HepG2 (cell line): ENCODE measurements around the gene IL17RC. TPM values are rescaled to one million over a fixed set of nuclear protein-coding genes. Genes with fewer than 3 reads are reported as not detected.

Source experiments
- ARHGAP35 ChIP-seq: sonication (generic); formaldehyde crosslinking; IDR thresholded peaks from 2 replicates; pipeline ENCODE4 v1.9.0; 2022; ENCODE audit warnings: mild to moderate bottlenecking, inconsistent platforms, moderate library complexity, missing genetic modification reagents, borderline replicate concordance
- FOSL2 ChIP-seq: sonication (generic); formaldehyde crosslinking; IDR thresholded peaks from 2 replicates; pipeline ENCODE4 v1.4.0; 2020; ENCODE audit warnings: missing genetic modification reagents
- GTF2F1 ChIP-seq: fragments of 150-350 bp; IDR thresholded peaks from 2 replicates; pipeline ENCODE4 v1.6.1; 2014; ENCODE audit warnings: low read length
- KLF6 ChIP-seq: IDR thresholded peaks from 2 replicates; pipeline ENCODE4 v1.8.0; 2016; ENCODE audit warnings: missing biosample characterization, missing genetic modification reagents
- KLF9 ChIP-seq: IDR thresholded peaks from 2 replicates; pipeline ENCODE4 v1.6.1; 2016; ENCODE audit warnings: low read depth
- PHF5A ChIP-seq: IDR thresholded peaks from one replicate; pipeline ENCODE4 v1.6.1; 2018; ENCODE audit warnings: low read depth, missing genetic modification reagents; ENCODE audit not compliant: unreplicated experiment
- PRPF4 ChIP-seq: fragments of 200-400 bp; formaldehyde crosslinking; IDR thresholded peaks from 2 replicates; pipeline ENCODE4 v1.6.1; 2016; ENCODE audit warnings: low read length, low read depth; ENCODE audit not compliant: poor library complexity, severe bottlenecking
- RBFOX2 ChIP-seq: fragments of 200-400 bp; formaldehyde crosslinking; IDR thresholded peaks from 2 replicates; pipeline ENCODE4 v1.6.1; 2017; ENCODE audit warnings: low read depth, mild to moderate bottlenecking, low read length
- RNF2 ChIP-seq: fragments of 450-650 bp; conservative IDR thresholded peaks from 2 replicates; pipeline ENCODE4 v1.6.1; 2016; ENCODE audit warnings: low read depth
- SATB2 ChIP-seq: sonication (generic); formaldehyde crosslinking; IDR thresholded peaks from 2 replicates; pipeline ENCODE4 v1.5.0; 2020; ENCODE audit warnings: missing genetic modification reagents
- TAF15 ChIP-seq: fragments of 200-400 bp; formaldehyde crosslinking; IDR thresholded peaks from one replicate; pipeline ENCODE4 v1.6.1; 2018; ENCODE audit warnings: mild to moderate bottlenecking, low read depth, low read length; ENCODE audit not compliant: poor library complexity, severe bottlenecking
- ZFP90 ChIP-seq: sonication (generic); formaldehyde crosslinking; IDR thresholded peaks from 2 replicates; pipeline ENCODE4 v1.8.0; 2022; ENCODE audit warnings: missing genetic modification reagents, mild to moderate bottlenecking, inconsistent platforms, borderline replicate concordance
- ZNF12 ChIP-seq: sonication (generic); formaldehyde crosslinking; IDR thresholded peaks from 2 replicates; pipeline ENCODE4 v1.5.0; 2020; ENCODE audit warnings: missing genetic modification reagents
- ZNF75D ChIP-seq: sonication (generic); formaldehyde crosslinking; IDR thresholded peaks from 2 replicates; pipeline ENCODE4 v1.8.1; 2023; ENCODE audit warnings: missing genetic modification reagents, mild to moderate bottlenecking, borderline replicate concordance
- ZNF800 ChIP-seq: sonication (generic); formaldehyde crosslinking; IDR thresholded peaks from 2 replicates; pipeline ENCODE4 v1.4.0; 2020; ENCODE audit warnings: missing genetic modification reagents
- polyA plus RNA-seq, 8 experiments: library from polyadenylated mRNA; depleted of rRNA in 3 of 8; stranded (reverse) in 7 of 8; unstranded in 1 of 8; fragments of >200 nt; fragmentation: Illumina TruSeq in 4 of 8; extraction: Trizol in 4 of 8; gene quantifications; 2 replicates each; pipeline versions ENCODE4 v1.2.1 to v1.2.3, GENCODE V29; 2011 to 2016; ENCODE audit warnings: low read depth in 4 of 8, missing spikeins in 1 of 8, mixed read lengths in 1 of 8; ENCODE audit not compliant: insufficient read depth in 1 of 8
- total RNA-seq, 5 experiments: library from RNA; depleted of rRNA; stranded (reverse); fragments of >200 nt; fragmentation: Illumina TruSeq; extraction: Trizol; gene quantifications; 2 replicates each; pipeline ENCODE4 v1.2.3, GENCODE V29; 2016; ENCODE audit warnings: low read depth in 1 of 5
- TF ChIP-seq, protein P1 (sequence below): sonication (generic); formaldehyde crosslinking; IDR thresholded peaks from 2 replicates; pipeline ENCODE4 v1.5.0; 2020; ENCODE audit warnings: mild to moderate bottlenecking, missing genetic modification reagents, borderline replicate concordance

The IL17RC gene
- total and polyA plus RNA-seq, 2 of the 13 experiments (the other 11 are each of a cell fraction or from before 2014, with no cell fraction given), result 20.7 to 24.0 TPM

- TF ChIP-seq, protein P1, sequence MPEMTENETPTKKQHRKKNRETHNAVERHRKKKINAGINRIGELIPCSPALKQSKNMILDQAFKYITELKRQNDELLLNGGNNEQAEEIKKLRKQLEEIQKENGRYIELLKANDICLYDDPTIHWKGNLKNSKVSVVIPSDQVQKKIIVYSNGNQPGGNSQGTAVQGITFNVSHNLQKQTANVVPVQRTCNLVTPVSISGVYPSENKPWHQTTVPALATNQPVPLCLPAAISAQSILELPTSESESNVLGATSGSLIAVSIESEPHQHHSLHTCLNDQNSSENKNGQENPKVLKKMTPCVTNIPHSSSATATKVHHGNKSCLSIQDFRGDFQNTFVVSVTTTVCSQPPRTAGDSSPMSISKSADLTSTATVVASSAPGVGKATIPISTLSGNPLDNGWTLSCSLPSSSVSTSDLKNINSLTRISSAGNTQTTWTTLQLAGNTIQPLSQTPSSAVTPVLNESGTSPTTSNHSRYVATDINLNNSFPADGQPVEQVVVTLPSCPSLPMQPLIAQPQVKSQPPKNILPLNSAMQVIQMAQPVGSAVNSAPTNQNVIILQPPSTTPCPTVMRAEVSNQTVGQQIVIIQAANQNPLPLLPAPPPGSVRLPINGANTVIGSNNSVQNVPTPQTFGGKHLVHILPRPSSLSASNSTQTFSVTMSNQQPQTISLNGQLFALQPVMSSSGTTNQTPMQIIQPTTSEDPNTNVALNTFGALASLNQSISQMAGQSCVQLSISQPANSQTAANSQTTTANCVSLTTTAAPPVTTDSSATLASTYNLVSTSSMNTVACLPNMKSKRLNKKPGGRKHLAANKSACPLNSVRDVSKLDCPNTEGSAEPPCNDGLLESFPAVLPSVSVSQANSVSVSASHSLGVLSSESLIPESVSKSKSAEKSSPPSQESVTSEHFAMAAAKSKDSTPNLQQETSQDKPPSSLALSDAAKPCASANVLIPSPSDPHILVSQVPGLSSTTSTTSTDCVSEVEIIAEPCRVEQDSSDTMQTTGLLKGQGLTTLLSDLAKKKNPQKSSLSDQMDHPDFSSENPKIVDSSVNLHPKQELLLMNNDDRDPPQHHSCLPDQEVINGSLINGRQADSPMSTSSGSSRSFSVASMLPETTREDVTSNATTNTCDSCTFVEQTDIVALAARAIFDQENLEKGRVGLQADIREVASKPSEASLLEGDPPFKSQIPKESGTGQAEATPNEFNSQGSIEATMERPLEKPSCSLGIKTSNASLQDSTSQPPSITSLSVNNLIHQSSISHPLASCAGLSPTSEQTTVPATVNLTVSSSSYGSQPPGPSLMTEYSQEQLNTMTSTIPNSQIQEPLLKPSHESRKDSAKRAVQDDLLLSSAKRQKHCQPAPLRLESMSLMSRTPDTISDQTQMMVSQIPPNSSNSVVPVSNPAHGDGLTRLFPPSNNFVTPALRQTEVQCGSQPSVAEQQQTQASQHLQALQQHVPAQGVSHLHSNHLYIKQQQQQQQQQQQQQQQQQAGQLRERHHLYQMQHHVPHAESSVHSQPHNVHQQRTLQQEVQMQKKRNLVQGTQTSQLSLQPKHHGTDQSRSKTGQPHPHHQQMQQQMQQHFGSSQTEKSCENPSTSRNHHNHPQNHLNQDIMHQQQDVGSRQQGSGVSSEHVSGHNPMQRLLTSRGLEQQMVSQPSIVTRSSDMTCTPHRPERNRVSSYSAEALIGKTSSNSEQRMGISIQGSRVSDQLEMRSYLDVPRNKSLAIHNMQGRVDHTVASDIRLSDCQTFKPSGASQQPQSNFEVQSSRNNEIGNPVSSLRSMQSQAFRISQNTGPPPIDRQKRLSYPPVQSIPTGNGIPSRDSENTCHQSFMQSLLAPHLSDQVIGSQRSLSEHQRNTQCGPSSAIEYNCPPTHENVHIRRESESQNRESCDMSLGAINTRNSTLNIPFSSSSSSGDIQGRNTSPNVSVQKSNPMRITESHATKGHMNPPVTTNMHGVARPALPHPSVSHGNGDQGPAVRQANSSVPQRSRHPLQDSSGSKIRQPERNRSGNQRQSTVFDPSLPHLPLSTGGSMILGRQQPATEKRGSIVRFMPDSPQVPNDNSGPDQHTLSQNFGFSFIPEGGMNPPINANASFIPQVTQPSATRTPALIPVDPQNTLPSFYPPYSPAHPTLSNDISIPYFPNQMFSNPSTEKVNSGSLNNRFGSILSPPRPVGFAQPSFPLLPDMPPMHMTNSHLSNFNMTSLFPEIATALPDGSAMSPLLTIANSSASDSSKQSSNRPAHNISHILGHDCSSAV, result no peak
- TF ChIP-seq ZNF12 (CRISPR knock-in tag) (no peak), PHF5A (CRISPR knock-in tag) (peak; percentile 28), FOSL2 (CRISPR knock-in tag) (no peak; the same call in 1 of the 2 replicates), ZFP90 (no peak; the same call in 1 of the 2 replicates), ZNF800 (CRISPR knock-in tag) (peak; percentile 51; the same call in 1 of the 2 replicates), SATB2 (no peak), TAF15 (no peak), PRPF4 (no peak), KLF9 (no peak), RBFOX2 (0 out of 2 replicates have a peak, but pooled peaks have one; percentile 20), RNF2 (no peak), ZNF75D (CRISPR knock-in tag) (no peak), KLF6 (CRISPR knock-in tag) (no peak), GTF2F1 (no peak), ARHGAP35 (CRISPR knock-in tag) (no peak)
These were observed at the start of gene IL17RC (continued) for GRCh38 chr3:9916734-9917680.
